Measurements from ENCODE around the gene PRR16.

- TF ChIP-seq EZH2 (IDR thresholded peaks at IDR 0.05; ENCODE audit: insufficient read depth, poor library complexity, severe bottlenecking), result no peak
- TF ChIP-seq EZH2phosphoT487 (IDR thresholded peaks at IDR 0.05; ENCODE audit: insufficient read depth, low read depth), result no peak
These were observed 220.8 kb downstream of the PRR16 start for GRCh38 chr5:120684749-120685415.
